ENCODE results near the gene LPIN3.

DNA sequence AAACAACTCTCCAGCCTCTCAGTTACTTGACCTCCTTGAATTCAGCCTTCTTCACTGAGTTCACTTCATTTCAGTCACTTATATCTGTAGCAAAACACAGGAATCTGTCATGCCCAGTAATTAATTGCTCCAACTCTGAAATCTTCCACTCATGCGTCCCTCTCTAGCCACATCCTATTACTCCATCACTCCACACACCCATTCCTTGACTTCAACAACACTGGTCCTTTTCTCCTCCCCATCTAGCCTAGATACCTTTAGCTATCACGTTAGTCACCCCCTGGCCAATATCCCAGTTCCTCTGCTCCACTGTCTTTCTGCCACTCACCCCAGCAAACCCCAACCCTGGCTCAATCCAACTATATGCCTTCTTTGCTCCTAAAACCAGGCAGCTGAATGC, 30.8 kb upstream of the LPIN3 start:
- TF ChIP-seq, protein P1, sequence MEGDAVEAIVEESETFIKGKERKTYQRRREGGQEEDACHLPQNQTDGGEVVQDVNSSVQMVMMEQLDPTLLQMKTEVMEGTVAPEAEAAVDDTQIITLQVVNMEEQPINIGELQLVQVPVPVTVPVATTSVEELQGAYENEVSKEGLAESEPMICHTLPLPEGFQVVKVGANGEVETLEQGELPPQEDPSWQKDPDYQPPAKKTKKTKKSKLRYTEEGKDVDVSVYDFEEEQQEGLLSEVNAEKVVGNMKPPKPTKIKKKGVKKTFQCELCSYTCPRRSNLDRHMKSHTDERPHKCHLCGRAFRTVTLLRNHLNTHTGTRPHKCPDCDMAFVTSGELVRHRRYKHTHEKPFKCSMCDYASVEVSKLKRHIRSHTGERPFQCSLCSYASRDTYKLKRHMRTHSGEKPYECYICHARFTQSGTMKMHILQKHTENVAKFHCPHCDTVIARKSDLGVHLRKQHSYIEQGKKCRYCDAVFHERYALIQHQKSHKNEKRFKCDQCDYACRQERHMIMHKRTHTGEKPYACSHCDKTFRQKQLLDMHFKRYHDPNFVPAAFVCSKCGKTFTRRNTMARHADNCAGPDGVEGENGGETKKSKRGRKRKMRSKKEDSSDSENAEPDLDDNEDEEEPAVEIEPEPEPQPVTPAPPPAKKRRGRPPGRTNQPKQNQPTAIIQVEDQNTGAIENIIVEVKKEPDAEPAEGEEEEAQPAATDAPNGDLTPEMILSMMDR (IDR thresholded peaks at IDR 0.05), result no peak
- TF ChIP-seq POLR2A (IDR thresholded peaks at IDR 0.05), result no peak

Measured in uterus (tissue), 2 donors.